ENCODE results near the gene MIS18BP1. TPM values are rescaled to one million over a fixed set of nuclear protein-coding genes. Genes with fewer than 3 reads are reported as not detected.
A peak's percentile ranks its signal among the peaks of the same experiment; 100 is the strongest.
"Not testable (repeated sequence)": the region's sequence is repeated elsewhere in the genome, so short reads cannot be mapped to it uniquely, and the experiment has no call there.

The MIS18BP1 gene
- total RNA-seq, result 10 to 100 TPM; 20.4 to 27.7 (median 22.1) TPM
- long read RNA-seq, donor 1, full-length matches to known transcripts, result 3 of 9 reads
- long read RNA-seq, donor 1, partial matches to known transcripts, result 4 of 9 reads
- long read RNA-seq, donor 1, other reads (novel, unspliced or antisense), result 2 of 9 reads
- long read RNA-seq, donor 2, partial matches to known transcripts, result 14 of 17 reads
- long read RNA-seq, donor 2, other reads (novel, unspliced or antisense), result 2 of 17 reads

DNA sequence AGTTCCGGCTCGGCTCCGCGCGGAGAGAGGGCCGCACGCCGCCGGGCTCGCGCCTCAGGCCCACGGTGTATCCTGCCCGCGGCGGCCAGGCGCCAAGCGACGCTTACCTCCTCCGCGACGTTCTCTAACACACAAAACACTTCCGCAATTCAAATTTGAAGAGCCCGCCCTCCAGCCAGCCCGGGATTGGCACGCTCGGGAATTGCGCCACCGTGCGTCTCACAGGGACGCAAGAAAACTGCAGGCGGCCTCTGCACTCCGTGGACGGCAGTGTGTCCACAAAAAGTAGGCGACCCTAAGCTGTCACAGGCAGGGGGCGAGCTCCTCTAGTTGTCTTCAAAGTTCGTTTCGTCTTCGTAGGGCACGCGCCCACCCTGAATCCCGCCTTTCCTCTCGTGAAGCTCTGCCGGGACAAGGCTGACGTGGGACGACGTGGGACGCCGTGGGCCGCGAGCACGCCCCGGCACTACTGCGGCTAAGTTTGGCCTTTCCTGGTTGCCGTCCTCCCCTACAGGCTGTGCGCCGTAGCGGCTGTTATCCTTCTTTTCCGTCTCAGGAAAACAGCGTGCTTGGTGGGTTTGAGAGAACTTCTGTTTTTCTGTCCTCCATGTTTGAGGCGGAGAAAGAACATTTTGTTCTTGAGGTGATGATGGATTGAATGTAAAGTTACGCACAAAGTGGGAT lies at the start of gene MIS18BP1:
TSS of gene MIS18BP1 (minus strand) at position 133 of the 684 bp plus-strand sequence. CDS start 5,916 bp downstream, outside the sequence.
- Histone ChIP-seq H3K4me1 (ENCODE audit: low read depth) (no peaks in the 10 kb centered on the region), H3K9me3 (peaks cover 8% of the 10 kb centered on the region), H3K4me3 (peak within 1 kb of the TSS; percentile 48), H3K36me3 (ENCODE audit: low read depth) (no peaks in the 10 kb centered on the region)
- peak; percentile 97 for ATAC-seq
- TF ChIP-seq, protein P1, sequence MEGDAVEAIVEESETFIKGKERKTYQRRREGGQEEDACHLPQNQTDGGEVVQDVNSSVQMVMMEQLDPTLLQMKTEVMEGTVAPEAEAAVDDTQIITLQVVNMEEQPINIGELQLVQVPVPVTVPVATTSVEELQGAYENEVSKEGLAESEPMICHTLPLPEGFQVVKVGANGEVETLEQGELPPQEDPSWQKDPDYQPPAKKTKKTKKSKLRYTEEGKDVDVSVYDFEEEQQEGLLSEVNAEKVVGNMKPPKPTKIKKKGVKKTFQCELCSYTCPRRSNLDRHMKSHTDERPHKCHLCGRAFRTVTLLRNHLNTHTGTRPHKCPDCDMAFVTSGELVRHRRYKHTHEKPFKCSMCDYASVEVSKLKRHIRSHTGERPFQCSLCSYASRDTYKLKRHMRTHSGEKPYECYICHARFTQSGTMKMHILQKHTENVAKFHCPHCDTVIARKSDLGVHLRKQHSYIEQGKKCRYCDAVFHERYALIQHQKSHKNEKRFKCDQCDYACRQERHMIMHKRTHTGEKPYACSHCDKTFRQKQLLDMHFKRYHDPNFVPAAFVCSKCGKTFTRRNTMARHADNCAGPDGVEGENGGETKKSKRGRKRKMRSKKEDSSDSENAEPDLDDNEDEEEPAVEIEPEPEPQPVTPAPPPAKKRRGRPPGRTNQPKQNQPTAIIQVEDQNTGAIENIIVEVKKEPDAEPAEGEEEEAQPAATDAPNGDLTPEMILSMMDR (IDR thresholded peaks at IDR 0.05), result peak; percentile 91
- DNase-seq, result peak; percentile 96 to 98 (median 97)
- intact Hi-C loops (cut with DNase I, micrococcal nuclease), result no loop called here

DNA sequence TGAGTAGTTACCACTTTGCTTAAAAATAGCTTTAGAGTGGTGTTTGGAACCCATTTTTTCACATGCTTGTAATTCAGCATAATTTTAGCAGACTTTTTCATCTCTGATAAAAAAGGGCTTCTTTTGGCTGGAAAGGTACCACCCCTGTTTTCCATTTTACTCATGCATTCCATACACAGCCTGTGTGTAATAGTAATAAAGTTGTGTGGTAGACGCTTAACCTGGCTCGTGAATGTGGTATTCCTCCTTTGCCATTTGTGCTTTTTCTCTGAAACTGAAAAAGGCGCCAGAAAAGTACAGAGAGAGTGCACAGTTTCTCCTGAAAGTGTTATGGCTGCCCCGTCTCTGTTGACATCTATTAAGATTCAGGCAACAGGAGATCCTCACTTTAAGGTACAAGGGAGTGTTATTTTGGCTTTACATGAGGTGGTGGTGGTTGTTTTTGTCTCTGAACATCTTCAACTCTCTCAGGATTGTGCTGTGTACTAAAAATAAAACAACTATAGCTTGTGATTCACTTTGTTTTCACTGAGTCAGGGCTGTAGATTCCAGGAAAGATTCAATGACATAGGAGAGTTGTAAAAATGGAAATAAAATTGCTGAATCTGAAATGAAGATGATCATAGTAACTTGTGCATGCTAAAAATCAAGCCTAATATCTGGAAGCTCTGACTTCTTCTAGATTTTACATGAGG lies 45.6 kb upstream of the MIS18BP1 start:
- DNase-seq (no peak), ATAC-seq (no peak)
- Histone ChIP-seq H3K4me1 (ENCODE audit: low read depth) (no peaks in the 10 kb centered on the region), H3K36me3 (ENCODE audit: low read depth) (no peaks in the 10 kb centered on the region), H3K4me3 (no peak overlapping the region), H3K9me3 (no peaks in the 10 kb centered on the region)
- intact Hi-C loops (cut with DNase I, micrococcal nuclease), result no loop called here
- TF ChIP-seq, protein P1 (IDR thresholded peaks at IDR 0.05), result no peak

DNA sequence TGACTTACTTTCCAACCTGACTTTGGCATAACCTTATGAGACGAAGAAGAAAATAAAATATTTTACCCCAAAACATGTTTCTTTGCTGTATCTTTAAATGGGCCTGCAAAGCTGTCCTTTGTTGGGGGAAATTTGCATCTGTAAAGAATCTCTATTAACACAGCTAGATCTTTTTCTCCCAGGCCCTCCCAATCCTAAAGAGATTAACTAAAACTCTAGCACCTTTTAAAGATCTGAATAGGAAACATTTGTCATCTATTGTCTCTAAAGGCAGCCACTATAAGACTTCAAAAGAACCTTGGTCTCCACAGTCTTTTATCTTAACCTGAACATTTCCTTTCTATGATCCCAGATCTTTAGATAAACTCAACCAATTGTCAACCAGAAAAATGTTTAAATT lies 41.8 kb upstream of the MIS18BP1 start:
- intact Hi-C loops (cut with DNase I, micrococcal nuclease); DNase-seq; ATAC-seq: not testable (repeated sequence)

DNA sequence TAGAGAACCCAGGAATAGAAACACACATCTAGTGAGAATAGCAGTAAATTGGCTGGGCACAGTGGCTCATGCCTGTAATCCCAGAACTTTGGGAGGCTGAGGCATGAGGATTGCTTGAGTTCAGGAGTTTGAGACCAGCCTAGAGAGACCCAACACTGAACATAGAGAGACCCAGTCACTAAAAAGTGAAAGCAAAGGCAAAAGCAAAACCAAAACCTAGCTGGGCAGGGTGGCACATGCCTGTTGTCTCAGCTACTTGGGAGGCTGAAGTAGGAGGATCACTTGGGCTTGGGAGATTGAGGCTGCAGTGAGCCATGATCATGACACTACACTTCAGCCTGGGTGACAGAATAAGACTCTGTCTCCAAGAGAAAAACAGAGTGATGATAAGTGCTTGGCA lies 37.5 kb upstream of the MIS18BP1 start:
- no peak for ATAC-seq
- H3K36me3 ChIP-seq (ENCODE audit: low read depth), result no peaks in the 10 kb centered on the region
- H3K4me3 ChIP-seq, result no peak overlapping the region
- no peaks in the 10 kb centered on the region for H3K4me1 ChIP-seq (ENCODE audit: low read depth)
- DNase-seq, result no peak
- TF ChIP-seq, protein P1 (IDR thresholded peaks at IDR 0.05), result no peak
- intact Hi-C loops (cut with DNase I, micrococcal nuclease), result no loop called here
- H3K9me3 ChIP-seq, result no peaks in the 10 kb centered on the region

More for the DNA sequence above, 41.8 kb upstream of the MIS18BP1 start:
- not testable (repeated sequence) for H3K9me3 ChIP-seq; H3K36me3 ChIP-seq (ENCODE audit: low read depth); H3K4me3 ChIP-seq; H3K4me1 ChIP-seq (ENCODE audit: low read depth)

DNA sequence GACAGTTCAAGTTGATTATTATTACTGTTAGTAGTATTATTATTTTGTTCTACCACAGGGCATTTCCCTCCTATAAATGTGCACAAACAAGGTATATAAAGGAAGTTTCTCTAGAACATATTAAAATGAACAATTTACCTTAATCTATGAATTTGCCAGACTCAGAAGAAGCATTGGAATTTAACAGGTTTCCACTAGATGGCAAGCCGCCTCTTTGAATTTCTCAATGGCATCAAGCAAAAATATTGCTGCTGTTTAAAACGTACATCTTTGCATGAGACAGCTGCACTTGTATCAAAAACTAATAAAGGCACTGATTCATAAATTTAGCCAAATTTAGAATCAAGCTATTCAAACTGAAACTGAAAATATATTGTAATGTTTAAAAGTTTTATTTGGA lies 34.6 kb upstream of the MIS18BP1 start:
- ATAC-seq, result no peak

More for the DNA sequence above, 34.6 kb upstream of the MIS18BP1 start:
- intact Hi-C loops (cut with DNase I, micrococcal nuclease), result no loop called here
- Histone ChIP-seq H3K36me3 (ENCODE audit: low read depth) (no peaks in the 10 kb centered on the region), H3K4me1 (ENCODE audit: low read depth) (no peaks in the 10 kb centered on the region), H3K4me3 (no peak overlapping the region), H3K9me3 (no peaks in the 10 kb centered on the region)
- DNase-seq, result no peak
- TF ChIP-seq, protein P1 (IDR thresholded peaks at IDR 0.05), result no peak
